ENCODE measurements around the gene TNS1.
A peak's percentile ranks its signal among the peaks of the same experiment; 100 is the strongest.

TNS1 gene

DNA sequence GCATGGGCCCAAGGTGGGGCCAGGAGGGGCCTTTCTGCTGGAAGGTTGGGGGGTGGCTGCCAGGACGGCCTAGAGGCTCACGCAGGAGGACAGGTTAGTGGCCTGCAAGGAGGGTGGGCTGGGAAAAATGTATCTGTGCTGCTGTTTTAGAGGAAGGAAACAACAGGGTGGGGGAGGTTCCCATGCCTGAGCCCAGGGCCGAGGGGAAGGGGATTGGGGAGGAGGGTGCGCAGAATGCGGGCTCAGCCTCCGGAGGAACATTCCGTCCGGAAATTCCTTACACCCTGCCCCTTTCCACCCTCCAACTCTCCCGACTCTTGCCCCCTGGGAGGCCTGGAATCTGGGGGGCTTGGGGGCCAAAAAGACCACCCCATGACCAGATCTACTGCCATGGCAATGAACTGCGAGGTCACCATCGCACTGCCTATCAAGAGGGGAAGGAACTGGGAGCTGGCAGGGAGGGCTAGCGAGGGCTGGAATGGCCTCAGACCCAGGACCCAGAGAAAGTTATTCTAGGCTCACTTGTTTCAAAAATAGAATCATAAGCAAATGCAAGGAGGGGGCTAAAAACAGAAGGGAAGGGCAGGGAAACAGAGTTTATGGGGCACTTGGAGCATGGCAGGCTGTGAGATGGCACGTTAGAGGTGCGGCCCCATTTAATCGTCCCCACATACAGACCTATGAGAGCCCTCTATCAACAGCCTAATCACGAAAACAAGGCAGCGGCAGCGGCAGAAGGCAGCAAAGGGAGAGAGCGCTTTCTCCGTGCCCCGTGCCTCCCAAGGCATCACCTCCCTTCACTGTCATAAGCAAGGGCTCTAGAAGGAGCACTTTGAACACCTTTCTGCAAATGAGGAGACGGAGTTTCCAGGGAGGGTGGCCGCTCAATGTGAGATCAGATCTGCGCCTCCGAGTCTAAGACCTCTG is 90.4 kb downstream of the TNS1 start:
- H3K4me3 ChIP-seq (ENCODE audit: low read depth in 1 of 5, low read length in 5 of 5) = peak overlapping the region in 3 of 5 donors; percentile 13 to 54 (median 32)
- H3K9ac ChIP-seq (ENCODE audit: low read length in 5 of 5) = peak overlapping the region; percentile 20 to 84 (median 56)
- H3K9me3 ChIP-seq (ENCODE audit: control insufficient read depth in 5 of 5, low read length in 5 of 5) = no peaks in the 10 kb centered on the region
- H3K4me1 ChIP-seq (ENCODE audit: control insufficient read depth in 5 of 5, insufficient read depth in 5 of 5, low read length in 5 of 5) = peaks cover 70 to 99% (median 98%) of the 10 kb centered on the region in 5 donors
- no peaks in the 10 kb centered on the region for H3K27me3 ChIP-seq (ENCODE audit: control insufficient read depth in 5 of 5, insufficient read depth in 4 of 5, low read length in 5 of 5)
- peaks cover 0 to 52% (median 20%) of the 10 kb centered on the region in 5 donors for H3K36me3 ChIP-seq (ENCODE audit: control insufficient read depth in 5 of 5, insufficient read depth in 5 of 5, low read length in 5 of 5)
- peak overlapping the region; percentile 99 for H3K27ac ChIP-seq (ENCODE audit: low read depth, low read length)

DNA sequence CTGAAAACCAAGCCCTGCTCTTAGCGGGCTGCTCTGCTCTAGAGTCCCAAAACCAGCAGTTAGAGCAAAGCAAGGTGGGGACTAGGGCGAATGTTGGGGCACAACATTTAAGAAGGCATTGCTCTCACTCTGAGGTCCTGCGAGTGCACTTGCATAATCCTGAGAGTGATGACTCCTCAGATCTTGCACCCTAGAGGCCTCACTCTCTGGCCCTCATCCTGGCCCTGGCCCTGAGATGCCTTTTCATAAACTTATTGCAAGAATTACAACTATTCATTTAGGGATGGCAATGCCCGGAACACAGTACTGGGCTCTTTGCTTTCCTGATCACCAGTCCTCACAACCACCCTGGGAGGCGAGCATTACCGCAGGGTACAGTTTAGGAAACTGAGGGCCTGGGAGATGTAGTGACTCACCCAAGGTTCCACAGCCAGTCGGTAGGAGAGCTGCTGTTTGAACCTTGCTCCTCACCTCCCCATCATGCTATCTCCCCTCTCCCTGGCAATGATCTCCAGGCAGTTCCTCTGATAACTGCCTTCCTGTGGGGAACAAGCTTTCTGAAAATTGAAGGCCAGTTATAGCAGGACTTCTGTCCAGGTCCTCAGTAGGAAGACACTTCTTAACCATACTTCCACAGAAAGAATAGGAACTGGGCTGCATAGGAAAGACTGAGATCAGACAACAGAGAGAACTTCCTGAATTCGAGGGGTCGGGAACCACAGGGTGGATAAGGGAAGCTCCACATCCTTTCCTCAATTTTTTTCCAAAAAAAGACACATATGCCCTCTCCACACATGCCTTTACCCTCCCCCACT is 91.3 kb downstream of the TNS1 start:
- peaks cover 0 to 52% (median 27%) of the 10 kb centered on the region in 5 donors for H3K36me3 ChIP-seq (ENCODE audit: control insufficient read depth in 5 of 5, insufficient read depth in 5 of 5, low read length in 5 of 5)
- peaks cover 71 to 99% (median 99%) of the 10 kb centered on the region in 5 donors for H3K4me1 ChIP-seq (ENCODE audit: control insufficient read depth in 5 of 5, insufficient read depth in 5 of 5, low read length in 5 of 5)
- H3K27me3 ChIP-seq (ENCODE audit: control insufficient read depth in 5 of 5, insufficient read depth in 4 of 5, low read length in 5 of 5) = no peaks in the 10 kb centered on the region
- peak overlapping the region; percentile 99 for H3K27ac ChIP-seq (ENCODE audit: low read depth, low read length)
- peak overlapping the region in 2 of 5 donors; percentile 0 to 24 for H3K4me3 ChIP-seq (ENCODE audit: low read depth in 1 of 5, low read length in 5 of 5)
- H3K9ac ChIP-seq (ENCODE audit: low read length in 5 of 5) = peak overlapping the region in 4 of 5 donors; percentile 20 to 84 (median 48)
- H3K9me3 ChIP-seq (ENCODE audit: control insufficient read depth in 5 of 5, low read length in 5 of 5) = no peaks in the 10 kb centered on the region

DNA sequence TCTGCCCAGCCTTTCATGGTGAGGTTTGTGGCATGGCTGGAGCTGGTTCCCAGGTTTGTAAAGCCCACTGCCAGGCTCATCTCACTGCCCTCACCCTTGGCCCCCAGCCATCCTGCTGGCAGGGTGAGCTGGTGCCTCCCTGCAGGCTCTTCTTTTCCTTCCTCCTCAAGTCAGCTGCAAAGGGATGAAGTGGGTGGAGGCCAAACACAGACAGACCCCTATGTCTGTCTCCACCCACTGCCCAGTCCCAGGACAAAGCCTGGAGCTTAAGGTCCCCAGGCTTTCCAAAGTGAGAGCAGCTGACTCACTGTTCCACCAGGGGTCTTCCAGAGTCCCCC is 92.0 kb downstream of the TNS1 start:
- peaks cover 71 to 99% (median 99%) of the 10 kb centered on the region in 5 donors for H3K4me1 ChIP-seq (ENCODE audit: control insufficient read depth in 5 of 5, insufficient read depth in 5 of 5, low read length in 5 of 5)
- peak overlapping the region in 1 of 5 donors; percentile 50 for H3K9ac ChIP-seq (ENCODE audit: low read length in 5 of 5)
- peak overlapping the region in 2 of 5 donors; percentile 0 to 24 for H3K4me3 ChIP-seq (ENCODE audit: low read depth in 1 of 5, low read length in 5 of 5)
- no peaks in the 10 kb centered on the region for H3K27me3 ChIP-seq (ENCODE audit: control insufficient read depth in 5 of 5, insufficient read depth in 4 of 5, low read length in 5 of 5)
- H3K27ac ChIP-seq (ENCODE audit: low read depth, low read length) = peak overlapping the region; percentile 99
- peaks cover 0 to 52% (median 30%) of the 10 kb centered on the region in 5 donors for H3K36me3 ChIP-seq (ENCODE audit: control insufficient read depth in 5 of 5, insufficient read depth in 5 of 5, low read length in 5 of 5)
- H3K9me3 ChIP-seq (ENCODE audit: control insufficient read depth in 5 of 5, low read length in 5 of 5) = no peaks in the 10 kb centered on the region

DNA sequence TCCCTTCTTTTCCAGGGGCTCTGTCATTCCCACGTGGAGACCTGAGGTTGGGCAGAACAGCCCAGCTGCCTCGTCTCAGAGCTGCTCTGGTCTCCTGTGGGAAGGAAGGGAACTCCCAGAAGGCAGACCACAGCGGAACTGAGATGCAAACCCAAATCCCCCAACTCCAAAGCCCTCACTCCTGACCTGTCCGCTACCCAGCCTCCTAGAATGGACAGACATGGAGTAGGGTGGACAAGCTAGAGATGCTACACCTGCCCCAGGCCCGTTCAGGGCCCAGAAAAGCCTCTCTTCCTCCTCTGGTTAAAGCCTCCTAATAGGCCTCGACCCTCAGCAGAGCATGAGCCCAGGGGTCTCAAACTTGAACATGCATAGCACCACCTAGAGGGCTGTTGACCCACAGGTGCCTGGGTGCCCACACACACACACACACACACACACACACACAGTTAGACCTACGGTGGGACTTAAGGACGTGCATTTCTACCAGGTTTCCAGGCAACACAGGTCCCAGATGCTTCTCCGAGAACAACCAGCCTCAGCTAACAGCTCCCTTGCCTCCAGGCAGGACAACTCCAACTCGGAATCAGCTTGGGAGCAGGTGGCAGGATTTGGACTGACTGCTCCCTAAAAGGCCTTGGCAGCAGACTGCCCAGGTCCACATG is 93.5 kb downstream of the TNS1 start:
- Histone ChIP-seq H3K9ac (ENCODE audit: low read length in 5 of 5) (peak overlapping the region in 3 of 5 donors; percentile 3 to 87 (median 50)), H3K4me3 (ENCODE audit: low read depth in 1 of 5, low read length in 5 of 5) (peak overlapping the region in 4 of 5 donors; percentile 6 to 18 (median 10))

DNA sequence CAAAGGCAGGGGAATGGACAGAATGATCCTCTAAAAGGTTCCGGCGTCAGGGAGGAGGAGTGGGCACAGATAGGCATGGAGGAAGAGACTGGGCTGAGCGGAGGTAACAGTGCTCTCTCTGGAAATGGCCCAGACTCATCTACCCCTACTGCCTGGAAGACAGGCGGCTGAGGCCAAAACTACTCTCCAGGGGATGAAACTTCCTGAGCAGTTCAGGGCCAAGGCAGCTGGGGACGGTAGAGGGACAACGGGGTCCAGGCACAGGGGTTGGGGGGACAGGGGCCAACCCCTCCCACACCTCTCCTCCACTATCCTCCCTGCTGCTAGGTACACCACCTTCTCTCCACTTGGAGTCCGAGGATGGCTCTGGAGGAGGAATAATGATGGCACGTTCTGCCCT is 94.3 kb downstream of the TNS1 start:
- Histone ChIP-seq H3K27ac (ENCODE audit: low read depth, low read length) (peak overlapping the region; percentile 99), H3K4me1 (ENCODE audit: control insufficient read depth in 5 of 5, insufficient read depth in 5 of 5, low read length in 5 of 5) (peaks cover 74 to 99% (median 99%) of the 10 kb centered on the region in 5 donors), H3K27me3 (ENCODE audit: control insufficient read depth in 5 of 5, insufficient read depth in 4 of 5, low read length in 5 of 5) (no peaks in the 10 kb centered on the region), H3K36me3 (ENCODE audit: control insufficient read depth in 5 of 5, insufficient read depth in 5 of 5, low read length in 5 of 5) (peaks cover 0 to 61% (median 24%) of the 10 kb centered on the region in 5 donors), H3K9me3 (ENCODE audit: control insufficient read depth in 5 of 5, low read length in 5 of 5) (no peaks in the 10 kb centered on the region), H3K9ac (ENCODE audit: low read length in 5 of 5) (peak overlapping the region in 1 of 5 donors; percentile 49), H3K4me3 (ENCODE audit: low read depth in 1 of 5, low read length in 5 of 5) (peak overlapping the region in 1 of 5 donors; percentile 6)

More for the DNA sequence above, 93.5 kb downstream of the TNS1 start:
- Histone ChIP-seq H3K36me3 (ENCODE audit: control insufficient read depth in 5 of 5, insufficient read depth in 5 of 5, low read length in 5 of 5) (peaks cover 0 to 56% (median 27%) of the 10 kb centered on the region in 5 donors), H3K27me3 (ENCODE audit: control insufficient read depth in 5 of 5, insufficient read depth in 4 of 5, low read length in 5 of 5) (no peaks in the 10 kb centered on the region), H3K27ac (ENCODE audit: low read depth, low read length) (peak overlapping the region; percentile 99), H3K9me3 (ENCODE audit: control insufficient read depth in 5 of 5, low read length in 5 of 5) (no peaks in the 10 kb centered on the region), H3K4me1 (ENCODE audit: control insufficient read depth in 5 of 5, insufficient read depth in 5 of 5, low read length in 5 of 5) (peaks cover 70 to 99% (median 99%) of the 10 kb centered on the region in 5 donors)

DNA sequence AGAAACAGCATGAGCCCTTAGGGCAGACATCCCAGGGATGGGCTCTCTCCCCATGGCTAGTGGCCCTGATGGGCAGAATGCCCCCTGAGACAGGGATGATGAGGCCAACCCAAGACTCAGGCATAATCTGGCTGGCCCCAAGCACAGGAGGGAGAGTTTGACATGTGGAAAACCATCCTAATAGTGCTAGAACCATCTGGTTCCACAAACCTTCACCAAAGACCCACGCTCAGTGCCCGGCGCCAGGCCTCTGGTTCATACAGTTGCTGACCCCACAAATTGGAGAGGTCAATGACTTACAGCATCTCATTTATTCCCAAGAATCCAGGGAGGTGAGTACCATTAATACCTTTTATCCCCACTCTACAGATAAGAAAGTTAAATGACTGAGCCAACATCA is 95.5 kb downstream of the TNS1 start:
- peak overlapping the region; percentile 99 for H3K27ac ChIP-seq (ENCODE audit: low read depth, low read length)
- no peaks in the 10 kb centered on the region for H3K9me3 ChIP-seq (ENCODE audit: control insufficient read depth in 5 of 5, low read length in 5 of 5)
- peaks cover 71 to 99% (median 99%) of the 10 kb centered on the region in 5 donors for H3K4me1 ChIP-seq (ENCODE audit: control insufficient read depth in 5 of 5, insufficient read depth in 5 of 5, low read length in 5 of 5)
- no peaks in the 10 kb centered on the region for H3K27me3 ChIP-seq (ENCODE audit: control insufficient read depth in 5 of 5, insufficient read depth in 4 of 5, low read length in 5 of 5)
- peak overlapping the region in 1 of 5 donors; percentile 8 for H3K9ac ChIP-seq (ENCODE audit: low read length in 5 of 5)
- H3K36me3 ChIP-seq (ENCODE audit: control insufficient read depth in 5 of 5, insufficient read depth in 5 of 5, low read length in 5 of 5) = peaks cover 0 to 63% (median 29%) of the 10 kb centered on the region in 5 donors
- no peak overlapping the region for H3K4me3 ChIP-seq (ENCODE audit: low read depth in 1 of 5, low read length in 5 of 5)

DNA sequence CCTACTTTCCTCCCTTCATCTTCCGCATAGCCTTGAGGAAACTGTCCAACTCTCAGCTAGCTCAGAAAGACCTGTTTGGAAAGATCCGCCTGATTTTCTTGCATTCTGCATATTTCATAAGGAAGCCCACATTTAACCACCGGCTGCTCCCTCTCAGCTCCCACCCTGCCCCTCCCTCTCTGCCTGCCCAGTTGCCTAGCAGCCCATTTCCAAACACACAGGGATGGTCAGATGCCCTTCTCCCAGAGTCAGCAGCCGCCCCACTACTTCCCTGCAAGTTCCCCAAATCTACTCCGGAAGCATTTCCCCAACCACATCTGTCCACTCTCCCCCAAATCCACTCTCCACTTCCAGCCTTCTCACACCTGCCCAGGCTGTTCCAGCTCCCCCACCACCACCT is 96.0 kb downstream of the TNS1 start:
- no peaks in the 10 kb centered on the region for H3K27me3 ChIP-seq (ENCODE audit: control insufficient read depth in 5 of 5, insufficient read depth in 4 of 5, low read length in 5 of 5)
- peak overlapping the region; percentile 99 for H3K27ac ChIP-seq (ENCODE audit: low read depth, low read length)
- no peak overlapping the region for H3K4me3 ChIP-seq (ENCODE audit: low read depth in 1 of 5, low read length in 5 of 5)
- H3K4me1 ChIP-seq (ENCODE audit: control insufficient read depth in 5 of 5, insufficient read depth in 5 of 5, low read length in 5 of 5) = peaks cover 70 to 99% (median 99%) of the 10 kb centered on the region in 5 donors
- no peaks in the 10 kb centered on the region for H3K9me3 ChIP-seq (ENCODE audit: control insufficient read depth in 5 of 5, low read length in 5 of 5)
- H3K9ac ChIP-seq (ENCODE audit: low read length in 5 of 5) = peak overlapping the region in 1 of 5 donors; percentile 8
- H3K36me3 ChIP-seq (ENCODE audit: control insufficient read depth in 5 of 5, insufficient read depth in 5 of 5, low read length in 5 of 5) = peaks cover 0 to 68% (median 32%) of the 10 kb centered on the region in 5 donors

DNA sequence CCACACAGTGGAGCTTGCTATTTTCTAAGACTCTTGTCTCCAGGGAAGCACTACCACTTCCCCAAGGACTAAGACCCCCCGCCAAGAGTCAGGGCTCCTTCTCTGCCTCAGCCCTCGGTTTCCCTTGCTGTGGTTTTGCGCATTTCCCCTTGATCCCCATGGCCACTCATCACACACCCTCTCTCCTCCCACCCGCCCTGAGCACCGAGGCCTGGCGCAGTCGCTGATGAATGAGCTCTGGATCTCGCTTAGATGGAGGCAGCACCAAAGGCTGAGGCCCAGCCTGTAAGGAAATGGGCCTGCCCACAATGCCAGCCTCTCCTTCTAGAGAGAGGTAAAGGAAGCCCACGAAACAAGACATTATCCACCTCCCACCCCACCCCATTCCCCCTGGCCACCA is 96.9 kb downstream of the TNS1 start:
- Histone ChIP-seq H3K9ac (ENCODE audit: low read length in 5 of 5) (peak overlapping the region in 2 of 5 donors; percentile 18 to 46), H3K27ac (ENCODE audit: low read depth, low read length) (peak overlapping the region; percentile 99), H3K4me3 (ENCODE audit: low read depth in 1 of 5, low read length in 5 of 5) (peak overlapping the region in 3 of 5 donors; percentile 32 to 60 (median 48)), H3K9me3 (ENCODE audit: control insufficient read depth in 5 of 5, low read length in 5 of 5) (no peaks in the 10 kb centered on the region), H3K27me3 (ENCODE audit: control insufficient read depth in 5 of 5, insufficient read depth in 4 of 5, low read length in 5 of 5) (no peaks in the 10 kb centered on the region), H3K36me3 (ENCODE audit: control insufficient read depth in 5 of 5, insufficient read depth in 5 of 5, low read length in 5 of 5) (peaks cover 0 to 75% (median 41%) of the 10 kb centered on the region in 5 donors), H3K4me1 (ENCODE audit: control insufficient read depth in 5 of 5, insufficient read depth in 5 of 5, low read length in 5 of 5) (peaks cover 66 to 99% (median 99%) of the 10 kb centered on the region in 5 donors)

DNA sequence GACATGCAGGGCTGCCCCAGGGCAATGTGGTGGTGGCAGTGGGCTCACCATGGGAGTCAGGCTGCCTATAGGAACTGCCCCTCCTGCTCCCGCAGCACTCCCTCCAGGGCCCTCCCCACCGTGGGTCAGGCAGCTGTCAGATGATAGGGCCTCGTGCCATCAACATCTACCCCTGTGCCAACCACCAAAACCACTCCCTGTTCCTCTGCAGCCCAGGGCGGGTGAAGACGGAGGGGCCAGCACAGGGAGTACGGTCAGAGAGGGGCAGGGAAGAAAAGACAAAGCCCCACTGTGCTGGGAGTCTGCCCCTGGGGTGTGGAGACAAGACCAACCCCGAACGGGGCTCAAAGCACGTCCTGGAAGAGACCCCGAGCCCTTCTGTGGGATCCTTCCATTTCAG is 97.4 kb downstream of the TNS1 start:
- peaks cover 0 to 77% (median 46%) of the 10 kb centered on the region in 5 donors for H3K36me3 ChIP-seq (ENCODE audit: control insufficient read depth in 5 of 5, insufficient read depth in 5 of 5, low read length in 5 of 5)
- H3K4me1 ChIP-seq (ENCODE audit: control insufficient read depth in 5 of 5, insufficient read depth in 5 of 5, low read length in 5 of 5) = peaks cover 64 to 99% (median 99%) of the 10 kb centered on the region in 5 donors
- H3K27me3 ChIP-seq (ENCODE audit: control insufficient read depth in 5 of 5, insufficient read depth in 4 of 5, low read length in 5 of 5) = no peaks in the 10 kb centered on the region
- peak overlapping the region; percentile 32 to 60 (median 45) for H3K4me3 ChIP-seq (ENCODE audit: low read depth in 1 of 5, low read length in 5 of 5)
- H3K27ac ChIP-seq (ENCODE audit: low read depth, low read length) = peak overlapping the region; percentile 99
- no peaks in the 10 kb centered on the region for H3K9me3 ChIP-seq (ENCODE audit: control insufficient read depth in 5 of 5, low read length in 5 of 5)
- H3K9ac ChIP-seq (ENCODE audit: low read length in 5 of 5) = peak overlapping the region in 4 of 5 donors; percentile 18 to 46 (median 28)

Measured in subcutaneous abdominal adipose tissue (tissue), 5 donors.